K562 (cell line): Measurements from ENCODE around the gene INCA1. TPM values are rescaled to one million over a fixed set of nuclear protein-coding genes. Genes with fewer than 3 reads are reported as not detected.

Source experiments
- AFF1 ChIP-seq, 2 experiments: fragments of 450-650 bp; IDR thresholded peaks; 2 replicates each; pipeline ENCODE4 v1.6.1; 2018; ENCODE audit warnings: mild to moderate bottlenecking in 2 of 2, low read depth in 1 of 2; ENCODE audit not compliant: partially characterized antibody in 2 of 2
- ARHGAP35 ChIP-seq: fragments of 450-650 bp; IDR thresholded peaks from 2 replicates; pipeline ENCODE4 v1.6.1; 2018; ENCODE audit not compliant: partially characterized antibody
- FOXJ3 ChIP-seq: sonication (generic); formaldehyde crosslinking; IDR thresholded peaks from 2 replicates; pipeline ENCODE4 v1.4.0; 2020; ENCODE audit warnings: mild to moderate bottlenecking, missing genetic modification reagents
- FOXM1 ChIP-seq, 2 experiments: fragments of 450-650 bp in 1 of 2; sonication (generic) in 1 of 2; formaldehyde crosslinking in 1 of 2; IDR thresholded peaks; 2 replicates each; pipeline versions ENCODE4 v1.6.1 to v1.9.0; 2017 to 2022; ENCODE audit warnings: low read depth in 2 of 2, mild to moderate bottlenecking in 2 of 2, missing genetic modification reagents in 1 of 2, moderate library complexity in 1 of 2
- KDM1A ChIP-seq, 2 experiments: fragments of 450-650 bp; IDR thresholded peaks; 2 replicates each; pipeline ENCODE4 v1.6.1; 2016; ENCODE audit warnings: mild to moderate bottlenecking in 2 of 2
- MYNN ChIP-seq, 2 experiments: sonication (generic); formaldehyde crosslinking in 1 of 2; IDR thresholded peaks; 2 replicates each; pipeline versions ENCODE4 v1.5.0 to v1.6.1; 2016 to 2020; ENCODE audit warnings: antibody characterized with exemption in 1 of 2, missing genetic modification reagents in 1 of 2
- NFYB ChIP-seq: IDR thresholded peaks from 2 replicates; pipeline ENCODE4 v1.6.1; 2011; ENCODE audit warnings: mild to moderate bottlenecking, moderate library complexity; ENCODE audit not compliant: insufficient read length; ENCODE audit errors: extremely low read depth
- RB1 ChIP-seq: fragments of 450-650 bp; IDR thresholded peaks from 2 replicates; pipeline ENCODE4 v1.6.1; 2017; ENCODE audit warnings: low read depth, mild to moderate bottlenecking
- ZBTB40 ChIP-seq, 2 experiments: fragments of 450-650 bp in 1 of 2; sonication (generic) in 1 of 2; formaldehyde crosslinking in 1 of 2; IDR thresholded peaks; 2 replicates each; pipeline versions ENCODE4 v1.7.1 to v1.9.0; 2016 to 2022; ENCODE audit warnings: inconsistent platforms in 1 of 2, mild to moderate bottlenecking in 1 of 2, missing genetic modification reagents in 1 of 2
- ZNF175 ChIP-seq: fragments of 200-800 bp; sonication (Bioruptor generic); IDR thresholded peaks from 2 replicates; pipeline ENCODE4 v1.6.1; 2016; ENCODE audit warnings: low read depth, mild to moderate bottlenecking, missing genetic modification characterization, missing compliant biosample characterization
- ZNF232 ChIP-seq: sonication (generic); formaldehyde crosslinking; IDR thresholded peaks from 2 replicates; pipeline ENCODE4 v1.8.0; 2022; ENCODE audit warnings: mild to moderate bottlenecking, missing genetic modification reagents
- polyA plus RNA-seq, 8 experiments: library from polyadenylated mRNA; depleted of rRNA in 4 of 8; stranded (reverse) in 5 of 8; unstranded in 3 of 8; fragments of >200 nt; fragmentation: Nextera tagmentation in 2 of 8; fragmentation: Illumina TruSeq in 1 of 8; extraction: Ambion mirVana in 2 of 8; extraction: Trizol in 1 of 8; gene quantifications; 2 replicates each; pipeline versions ENCODE4 v1.2.1 to v1.2.3, GENCODE V29; 2011 to 2014; ENCODE audit warnings: inconsistent platforms in 1 of 8, missing spikeins in 1 of 8
- total RNA-seq, 7 experiments: library from RNA; depleted of rRNA in 6 of 7; stranded (reverse); fragments of >200 nt in 6 of 7; fragmentation: Illumina TruSeq in 2 of 7; extraction: Trizol in 2 of 7; gene quantifications; 2 replicates each; pipeline versions ENCODE4 v1.2.1 to v1.2.3, GENCODE V29; 2011 to 2021; ENCODE audit warnings: low replicate concordance in 1 of 7

The INCA1 gene
- total and polyA plus RNA-seq, 9 of the 15 experiments (the other 6 are each of a cell fraction or from before 2014, with no cell fraction given), result 0.08 to 0.50 (median 0.13) TPM; not detected in 4

GRCh38 chr17:4967539-4968485 lies 29.5 kb downstream of the INCA1 start, which contains the start of gene SPAG7 (continued):
- TF ChIP-seq AFF1 (IDR thresholded peaks at IDR 0.05; ENCODE audit: low read depth in 1 of 2, partially characterized antibody in 2 of 2) (peak in 1 of 2 experiments; percentile 51), ZBTB40 (IDR thresholded peaks at IDR 0.05) (0 out of 2 replicates have a peak, but pooled peaks have one; percentile 4), ZBTB40 (CRISPR knock-in tag; IDR thresholded peaks at IDR 0.05) (no peak), ARHGAP35 (no peak), ZNF232 (CRISPR knock-in tag) (no peak), KDM1A (IDR thresholded peaks at IDR 0.05) (no peak), FOXJ3 (CRISPR knock-in tag) (no peak), FOXM1 (IDR thresholded peaks at IDR 0.05; ENCODE audit: low read depth) (no peak), FOXM1 (CRISPR knock-in tag; IDR thresholded peaks at IDR 0.05; ENCODE audit: low read depth) (0 out of 2 replicates have a peak, but pooled peaks have one; percentile 43), ZNF175 (CRISPR knock-in tag) (no peak), RB1 (0 out of 2 replicates have a peak, but pooled peaks have one; percentile 47), MYNN (IDR thresholded peaks at IDR 0.05) (0 out of 2 replicates have a peak, but pooled peaks have one; percentile 16), MYNN (CRISPR knock-in tag; IDR thresholded peaks at IDR 0.05) (no peak), NFYB (no peak)
- TF ChIP-seq, all 486 proteins: peak for 93
